Liver (tissue), 9 donors: ENCODE measurements around the gene PHF11. TPM values are rescaled to one million over a fixed set of nuclear protein-coding genes. Genes with fewer than 3 reads are reported as not detected.

Experiments
- DNase-seq: peaks from one replicate; pipeline ENCODE4 v3.0.0-alpha.2; 2017; ENCODE audit warnings: low spot score
- H3K27ac ChIP-seq, 2 donors: one replicate each; pipeline ENCODE4 v1.7.0; 2013; ENCODE audit warnings: inconsistent platforms in 2 of 2, low read length in 2 of 2, control low read depth in 1 of 2, low read depth in 1 of 2, mild to moderate bottlenecking in 1 of 2
- H3K27me3 ChIP-seq, 4 donors: one replicate each; pipeline versions ENCODE4 v1.6.1 to v1.7.0; 2013; ENCODE audit warnings: low read length in 3 of 4, inconsistent platforms in 1 of 4, mild to moderate bottlenecking in 1 of 4, moderate library complexity in 1 of 4; ENCODE audit not compliant: control insufficient read depth in 4 of 4, insufficient read depth in 4 of 4
- H3K36me3 ChIP-seq, 4 donors: one replicate each; pipeline versions ENCODE4 v1.6.1 to v1.7.0; 2013; ENCODE audit warnings: low read length in 3 of 4, mild to moderate bottlenecking in 3 of 4, low read depth in 1 of 4, moderate library complexity in 1 of 4; ENCODE audit not compliant: control insufficient read depth in 4 of 4, insufficient read depth in 3 of 4
- H3K4me1 ChIP-seq, 4 donors: one replicate each; pipeline versions ENCODE4 v1.6.1 to v1.7.0; 2013; ENCODE audit warnings: low read length in 3 of 4, mild to moderate bottlenecking in 3 of 4, moderate library complexity in 1 of 4; ENCODE audit not compliant: control insufficient read depth in 4 of 4, insufficient read depth in 4 of 4
- H3K4me3 ChIP-seq, 3 donors: one replicate each; pipeline versions ENCODE4 v1.6.1 to v1.7.0; 2013; ENCODE audit warnings: low read length in 3 of 3, control low read depth in 1 of 3, low read depth in 1 of 3, mild to moderate bottlenecking in 1 of 3
- H3K9ac ChIP-seq, 2 donors: one replicate each; pipeline ENCODE4 v1.7.0; 2013; ENCODE audit warnings: low read length in 2 of 2, mild to moderate bottlenecking in 2 of 2, moderate library complexity in 2 of 2, control low read depth in 1 of 2, low read depth in 1 of 2
- H3K9me3 ChIP-seq, 4 donors: one replicate each; pipeline versions ENCODE4 v1.6.1 to v1.7.0; 2013; ENCODE audit warnings: low read length in 3 of 4; ENCODE audit not compliant: control insufficient read depth in 4 of 4
- FOXA1 ChIP-seq: IDR thresholded peaks from 2 replicates; pipeline ENCODE4 v1.6.1; 2016; ENCODE audit warnings: antibody characterized with exemption
- FOXA2 ChIP-seq: IDR thresholded peaks from 2 replicates; pipeline ENCODE4 v1.6.1; 2016; ENCODE audit warnings: antibody characterized with exemption
- GABPA ChIP-seq, 2 donors: IDR thresholded peaks in 1 of 2; conservative IDR thresholded peaks in 1 of 2; 2 replicates each; pipeline ENCODE4 v1.6.1; 2016; ENCODE audit warnings: antibody characterized with exemption in 2 of 2, mild to moderate bottlenecking in 1 of 2, moderate library complexity in 1 of 2
- HNF4A ChIP-seq, 2 donors: conservative IDR thresholded peaks; 2 replicates each; pipeline ENCODE4 v1.6.1; 2016; ENCODE audit warnings: antibody characterized with exemption in 2 of 2, mild to moderate bottlenecking in 2 of 2
- HNF4G ChIP-seq: IDR thresholded peaks from 2 replicates; pipeline ENCODE4 v1.6.1; 2016; ENCODE audit warnings: antibody characterized with exemption
- RAD21 ChIP-seq, 2 donors: IDR thresholded peaks; 2 replicates each; pipeline ENCODE4 v1.6.1; 2016; ENCODE audit warnings: antibody characterized with exemption in 2 of 2, mild to moderate bottlenecking in 2 of 2
- RXRA ChIP-seq, 2 donors: IDR thresholded peaks; 2 replicates each; pipeline ENCODE4 v1.6.1; 2017 to 2018; ENCODE audit warnings: antibody characterized with exemption in 2 of 2, mild to moderate bottlenecking in 1 of 2
- SP1 ChIP-seq: IDR thresholded peaks from 2 replicates; pipeline ENCODE4 v1.6.1; 2018; ENCODE audit warnings: antibody characterized with exemption, mild to moderate bottlenecking
- TAF1 ChIP-seq: conservative IDR thresholded peaks from 2 replicates; pipeline ENCODE4 v1.6.1; 2016; ENCODE audit warnings: antibody characterized with exemption, mild to moderate bottlenecking
- YY1 ChIP-seq: IDR thresholded peaks from 2 replicates; pipeline ENCODE4 v1.6.1; 2016; ENCODE audit warnings: antibody characterized with exemption, mild to moderate bottlenecking
- ZBTB33 ChIP-seq: IDR thresholded peaks from 2 replicates; pipeline ENCODE4 v1.6.1; 2016; ENCODE audit warnings: antibody characterized with exemption
- WGBS: extraction: QIAGEN DNeasy Blood & Tissue Kit; methylation state at CpG from one replicate; pipeline ENCODE4 v1.1.7; 2013; 5-methylcytosine and 5-hydroxymethylcytosine counted together
- polyA plus RNA-seq, 2 donors: library from polyadenylated mRNA; stranded (reverse) in 1 of 2; unstranded in 1 of 2; fragments of 200-250 nt in 1 of 2; fragments of >200 nt in 1 of 2; fragmentation: Nextera tagmentation in 1 of 2; extraction: Ambion mirVana in 1 of 2; gene quantifications; one replicate each; pipeline versions ENCODE4 v1.2.1 to v1.2.3, GENCODE V29; 2013 to 2015
- total RNA-seq, 2 donors: library from RNA; depleted of rRNA; stranded (reverse); fragments of >200 nt; gene quantifications; one replicate each; pipeline ENCODE4 v1.2.3, GENCODE V29; 2014
- TF ChIP-seq, protein P1 (sequence below): fragments of 150-350 bp; IDR thresholded peaks from 2 replicates; pipeline ENCODE4 v1.5.1; 2017; ENCODE audit warnings: improper control_type of control experiment, low read depth, low read length; ENCODE audit not compliant: missing input control
- TF ChIP-seq, protein P2 (sequence below): IDR thresholded peaks from 2 replicates; pipeline ENCODE4 v1.6.1; 2016; ENCODE audit warnings: antibody characterized with exemption
- TF ChIP-seq, protein P3 (sequence below): IDR thresholded peaks from 2 replicates; pipeline ENCODE4 v1.6.1; 2016; ENCODE audit warnings: antibody characterized with exemption
- TF ChIP-seq, protein P4 (sequence below): IDR thresholded peaks from 2 replicates; pipeline ENCODE4 v1.6.1; 2016; ENCODE audit warnings: antibody characterized with exemption, mild to moderate bottlenecking
- donor health status: healthy.
- donor health status: healthy.
- donor health status: healthy.
- donor health status: healthy.
- donor health status: healthy.

Gene PHF11
- total and polyA plus RNA-seq, 4 donors = 8.6 to 16.1 (median 11.5) TPM

DNA sequence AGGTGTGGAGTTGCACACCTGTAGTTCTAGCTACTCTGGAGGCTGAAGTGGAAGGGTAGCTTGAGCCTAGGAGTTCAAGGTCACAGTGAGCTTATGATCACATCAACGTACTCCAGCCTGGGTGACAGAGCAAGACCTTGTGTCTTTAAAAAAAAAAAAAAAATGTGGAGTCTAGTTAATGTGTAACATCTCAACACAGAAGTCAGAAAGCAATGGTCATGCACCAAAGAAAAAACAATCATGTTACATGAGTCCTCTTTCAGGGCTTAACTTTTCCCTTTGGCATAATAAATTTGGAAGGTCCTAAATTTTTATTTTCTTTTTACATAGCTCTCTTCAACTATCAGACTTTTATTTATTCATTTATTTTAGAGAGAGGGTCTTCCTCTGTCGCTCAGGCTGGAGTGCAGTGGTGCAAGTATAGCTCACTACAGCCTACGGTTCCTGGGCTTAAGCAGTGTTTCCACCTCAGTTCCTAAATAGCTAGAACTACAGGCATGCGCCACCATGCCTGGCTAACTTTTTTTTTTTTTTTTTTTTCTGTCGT is 29.4 kb upstream of the PHF11 start:
- H3K27me3 ChIP-seq = no peaks in the 10 kb centered on the region
- peak overlapping the region; percentile 32 to 60 for H3K9ac ChIP-seq
- peaks cover 3 to 19% (median 13%) of the 10 kb centered on the region in 4 donors for H3K36me3 ChIP-seq
- DNase-seq = no peak
- WGBS = 42% methylated on average over 5 of the region's 5 CpGs
- TF ChIP-seq GABPA (IDR thresholded peaks at IDR 0.05 in 1 of 2, conservative IDR thresholded peaks at IDR 0.05 in 1 of 2) (no peak), TAF1 (peak; percentile 54), FOXA1 (no peak), HNF4G (no peak), SP1 (peak; percentile 69), RXRA (IDR thresholded peaks at IDR 0.05) (peak in 1 of 2 donors; percentile 43), HNF4A (conservative IDR thresholded peaks at IDR 0.05) (peak; percentile 26 to 46), YY1 (peak; percentile 83), ZBTB33 (no peak), RAD21 (IDR thresholded peaks at IDR 0.05) (peak in 1 of 2 donors; percentile 29), FOXA2 (peak; percentile 6)
- TF ChIP-seq, protein P1, sequence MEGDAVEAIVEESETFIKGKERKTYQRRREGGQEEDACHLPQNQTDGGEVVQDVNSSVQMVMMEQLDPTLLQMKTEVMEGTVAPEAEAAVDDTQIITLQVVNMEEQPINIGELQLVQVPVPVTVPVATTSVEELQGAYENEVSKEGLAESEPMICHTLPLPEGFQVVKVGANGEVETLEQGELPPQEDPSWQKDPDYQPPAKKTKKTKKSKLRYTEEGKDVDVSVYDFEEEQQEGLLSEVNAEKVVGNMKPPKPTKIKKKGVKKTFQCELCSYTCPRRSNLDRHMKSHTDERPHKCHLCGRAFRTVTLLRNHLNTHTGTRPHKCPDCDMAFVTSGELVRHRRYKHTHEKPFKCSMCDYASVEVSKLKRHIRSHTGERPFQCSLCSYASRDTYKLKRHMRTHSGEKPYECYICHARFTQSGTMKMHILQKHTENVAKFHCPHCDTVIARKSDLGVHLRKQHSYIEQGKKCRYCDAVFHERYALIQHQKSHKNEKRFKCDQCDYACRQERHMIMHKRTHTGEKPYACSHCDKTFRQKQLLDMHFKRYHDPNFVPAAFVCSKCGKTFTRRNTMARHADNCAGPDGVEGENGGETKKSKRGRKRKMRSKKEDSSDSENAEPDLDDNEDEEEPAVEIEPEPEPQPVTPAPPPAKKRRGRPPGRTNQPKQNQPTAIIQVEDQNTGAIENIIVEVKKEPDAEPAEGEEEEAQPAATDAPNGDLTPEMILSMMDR = no peak
- TF ChIP-seq, protein P2, sequence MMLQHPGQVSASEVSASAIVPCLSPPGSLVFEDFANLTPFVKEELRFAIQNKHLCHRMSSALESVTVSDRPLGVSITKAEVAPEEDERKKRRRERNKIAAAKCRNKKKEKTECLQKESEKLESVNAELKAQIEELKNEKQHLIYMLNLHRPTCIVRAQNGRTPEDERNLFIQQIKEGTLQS = no peak
- TF ChIP-seq, protein P3, sequence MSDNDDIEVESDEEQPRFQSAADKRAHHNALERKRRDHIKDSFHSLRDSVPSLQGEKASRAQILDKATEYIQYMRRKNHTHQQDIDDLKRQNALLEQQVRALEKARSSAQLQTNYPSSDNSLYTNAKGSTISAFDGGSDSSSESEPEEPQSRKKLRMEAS = peak; percentile 59
- TF ChIP-seq, protein P4, sequence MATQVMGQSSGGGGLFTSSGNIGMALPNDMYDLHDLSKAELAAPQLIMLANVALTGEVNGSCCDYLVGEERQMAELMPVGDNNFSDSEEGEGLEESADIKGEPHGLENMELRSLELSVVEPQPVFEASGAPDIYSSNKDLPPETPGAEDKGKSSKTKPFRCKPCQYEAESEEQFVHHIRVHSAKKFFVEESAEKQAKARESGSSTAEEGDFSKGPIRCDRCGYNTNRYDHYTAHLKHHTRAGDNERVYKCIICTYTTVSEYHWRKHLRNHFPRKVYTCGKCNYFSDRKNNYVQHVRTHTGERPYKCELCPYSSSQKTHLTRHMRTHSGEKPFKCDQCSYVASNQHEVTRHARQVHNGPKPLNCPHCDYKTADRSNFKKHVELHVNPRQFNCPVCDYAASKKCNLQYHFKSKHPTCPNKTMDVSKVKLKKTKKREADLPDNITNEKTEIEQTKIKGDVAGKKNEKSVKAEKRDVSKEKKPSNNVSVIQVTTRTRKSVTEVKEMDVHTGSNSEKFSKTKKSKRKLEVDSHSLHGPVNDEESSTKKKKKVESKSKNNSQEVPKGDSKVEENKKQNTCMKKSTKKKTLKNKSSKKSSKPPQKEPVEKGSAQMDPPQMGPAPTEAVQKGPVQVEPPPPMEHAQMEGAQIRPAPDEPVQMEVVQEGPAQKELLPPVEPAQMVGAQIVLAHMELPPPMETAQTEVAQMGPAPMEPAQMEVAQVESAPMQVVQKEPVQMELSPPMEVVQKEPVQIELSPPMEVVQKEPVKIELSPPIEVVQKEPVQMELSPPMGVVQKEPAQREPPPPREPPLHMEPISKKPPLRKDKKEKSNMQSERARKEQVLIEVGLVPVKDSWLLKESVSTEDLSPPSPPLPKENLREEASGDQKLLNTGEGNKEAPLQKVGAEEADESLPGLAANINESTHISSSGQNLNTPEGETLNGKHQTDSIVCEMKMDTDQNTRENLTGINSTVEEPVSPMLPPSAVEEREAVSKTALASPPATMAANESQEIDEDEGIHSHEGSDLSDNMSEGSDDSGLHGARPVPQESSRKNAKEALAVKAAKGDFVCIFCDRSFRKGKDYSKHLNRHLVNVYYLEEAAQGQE = peak; percentile 24
- peak overlapping the region; percentile 17 to 77 for H3K27ac ChIP-seq
- peak overlapping the region in 1 of 3 donors; percentile 1 for H3K4me3 ChIP-seq
- peaks cover 2 to 25% (median 12%) of the 10 kb centered on the region in 4 donors for H3K4me1 ChIP-seq
- peaks cover 0 to 2% (median 0%) of the 10 kb centered on the region in 4 donors for H3K9me3 ChIP-seq
